GM12878 (cell line): Measurements from ENCODE around the gene ENPP6. TPM values are rescaled to one million over a fixed set of nuclear protein-coding genes. Genes with fewer than 3 reads are reported as not detected.

Source experiments
- ATAC-seq: fragments of 200-7000 bp; cut with Tn5 transposase; 3 replicates; pipeline ENCODE4 v1.9.1; 2020; ENCODE audit warnings: mild to moderate bottlenecking, moderate library complexity
- BruUV-seq: library from RNA; stranded (reverse); fragments of 400-500 nt; replicated peaks from 2 replicates; lab custom pipeline; 2021; lab: Mats Ljungman, UMichigan
- CTCF ChIA-PET: fragments of 300-600 bp; sonication (Branson Sonifier 250); formaldehyde crosslinking; extraction: SDS; loops from one replicate; lab custom pipeline; 2021; ENCODE audit warnings: inconsistent platforms; lab: Yijun Ruan, JAX
- POLR2A ChIA-PET: fragments of 350-600 bp; formaldehyde crosslinking; extraction: SDS; loops from one replicate; lab custom pipeline; 2021; ENCODE audit warnings: inconsistent platforms; lab: Charles Lee
- RAD21 ChIA-PET: fragments of 300-600 bp; sonication (Branson Sonifier 250); formaldehyde crosslinking; loops from one replicate; lab custom pipeline; 2023; ENCODE audit warnings: antibody characterized with exemption; ENCODE audit not compliant: unreplicated experiment; lab: Charles Lee
- SMC1A ChIA-PET: fragments of 300-600 bp; sonication (Branson Sonifier 250); formaldehyde crosslinking; loops from one replicate; lab custom pipeline; 2023; ENCODE audit not compliant: unreplicated experiment, uncharacterized antibody; lab: Charles Lee
- DNase-seq: peaks from one replicate; pipeline ENCODE4 v3.0.0-alpha.2; 2011; ENCODE audit warnings: low read depth, low spot score
- FAIRE-seq: peaks from 3 replicates; lab custom pipeline; 2011; peaks lifted over from hg19 to GRCh38; lab: Jason Lieb, UNC
- H2AFZ ChIP-seq: 2 replicates; pipeline ENCODE4 v1.6.0; 2011; ENCODE audit warnings: low read depth, low read length, control low read depth; ENCODE audit not compliant: control insufficient read depth
- H3K27ac ChIP-seq: 2 replicates; pipeline ENCODE4 v1.5.1; 2011; ENCODE audit warnings: control low read depth; ENCODE audit not compliant: control insufficient read depth, insufficient read depth
- H3K27me3 ChIP-seq, 2 experiments: replicated peaks in 1 of 2; 2 replicates each; pipeline versions ENCODE4 v1.6.0 to v1.6.1; 2011; ENCODE audit warnings: low read length in 1 of 2; ENCODE audit not compliant: control insufficient read depth in 2 of 2, insufficient read depth in 2 of 2
- H3K36me3 ChIP-seq, 2 experiments: 2 replicates each; pipeline ENCODE4 v1.5.1; 2011; ENCODE audit warnings: low read length in 1 of 2; ENCODE audit not compliant: control insufficient read depth in 2 of 2, insufficient read depth in 2 of 2
- H3K4me1 ChIP-seq: 2 replicates; pipeline ENCODE4 v1.6.1; 2011; ENCODE audit warnings: mild to moderate bottlenecking, low read length, moderate library complexity, mixed read lengths; ENCODE audit not compliant: control insufficient read depth, insufficient read depth
- H3K4me2 ChIP-seq: 2 replicates; pipeline ENCODE4 v1.6.0; 2011; ENCODE audit warnings: control low read depth; ENCODE audit not compliant: control insufficient read depth, insufficient read depth
- H3K4me3 ChIP-seq: fragments of 200-600 bp; sonication (generic); 2 replicates; pipeline ENCODE4 v1.5.1; 2016
- H3K79me2 ChIP-seq: 2 replicates; pipeline ENCODE4 v1.6.0; 2011; ENCODE audit warnings: low read length; ENCODE audit not compliant: control insufficient read depth, insufficient read depth
- H3K9ac ChIP-seq: 2 replicates; pipeline ENCODE4 v1.8.0; 2011; ENCODE audit warnings: low read length, control low read depth, mixed read lengths; ENCODE audit not compliant: control insufficient read depth, insufficient read depth
- H3K9me3 ChIP-seq: replicated peaks from 3 replicates; pipeline ENCODE4 v1.5.1; 2011; ENCODE audit warnings: mild to moderate bottlenecking, low read length; ENCODE audit not compliant: control insufficient read depth, insufficient read depth
- H4K20me1 ChIP-seq: 2 replicates; pipeline ENCODE4 v1.6.0; 2011; ENCODE audit not compliant: control insufficient read depth, insufficient read depth
- BHLHE40 ChIP-seq, 2 experiments: fragments of 450-650 bp in 1 of 2; IDR thresholded peaks; 2 replicates each; pipeline ENCODE4 v1.6.1; 2011 to 2017; ENCODE audit warnings: low read depth in 2 of 2, borderline replicate concordance in 1 of 2, improper control_type of control experiment in 1 of 2, low read length in 1 of 2, mild to moderate bottlenecking in 1 of 2
- MEF2A ChIP-seq: IDR thresholded peaks from 2 replicates; pipeline ENCODE4 v1.6.1; 2011; ENCODE audit warnings: low read depth, mild to moderate bottlenecking, low read length, moderate library complexity; ENCODE audit not compliant: insufficient read depth
- POLR2AphosphoS5 ChIP-seq: IDR thresholded peaks from 2 replicates; pipeline ENCODE4 v1.6.1; 2011; ENCODE audit warnings: mild to moderate bottlenecking, low read length, inconsistent platforms
- WGBS: methylation state at CpG from one replicate; pipeline ENCODE4 v1.1.6; 2016; ENCODE audit warnings: low lambda C conversion rate; ENCODE audit not compliant: insufficient replicate concordance, insufficient coverage; ENCODE audit errors: missing lambda C conversion rate; 5-methylcytosine and 5-hydroxymethylcytosine counted together
- in situ Hi-C: fragments of 300-500 bp; cut with MboI; formaldehyde crosslinking; loops from 9 replicates; pipeline ENCODE4 v1.14.3; 2018; ENCODE audit warnings: mixed read lengths
- intact Hi-C: fragments of 100-400 bp; cut with micrococcal nuclease; formaldehyde crosslinking; loops from one replicate; pipeline ENCODE4 v1.14.2; 2022; ENCODE audit not compliant: unreplicated experiment
- polyA plus RNA-seq, 11 experiments: library from polyadenylated mRNA; depleted of rRNA in 4 of 11; unstranded in 6 of 11; stranded (reverse) in 5 of 11; fragments of >200 nt; fragmentation: Nextera tagmentation in 4 of 11; fragmentation: Illumina TruSeq in 1 of 11; extraction: Ambion mirVana in 4 of 11; extraction: Trizol in 1 of 11; gene quantifications; 1 replicate in 1 of 11; 2 replicates in 10 of 11; pipeline versions ENCODE4 v1.2.1 to v1.2.3, GENCODE V29; 2011 to 2016; ENCODE audit warnings: inconsistent platforms in 2 of 11, missing spikeins in 2 of 11, low read depth in 1 of 11
- total RNA-seq, 4 experiments: library from RNA; depleted of rRNA in 3 of 4; stranded (reverse); fragments of >200 nt in 3 of 4; fragmentation: Illumina TruSeq in 1 of 4; extraction: Trizol in 1 of 4; gene quantifications; 2 replicates each; pipeline versions ENCODE4 v1.2.1 to v1.2.3, GENCODE V29; 2013 to 2021
- TF ChIP-seq, protein P1 (sequence below): fragments of 450-650 bp; formaldehyde crosslinking; IDR thresholded peaks from 2 replicates; pipeline ENCODE4 v1.5.0; 2022; ENCODE audit warnings: mild to moderate bottlenecking, missing genetic modification characterization
- TF ChIP-seq, protein P2 (sequence below): fragments of 450-650 bp; IDR thresholded peaks from 2 replicates; pipeline ENCODE4 v1.6.1; 2016; ENCODE audit warnings: mild to moderate bottlenecking
- TF ChIP-seq, protein P3 (sequence below): fragments of 150-350 bp; IDR thresholded peaks from 2 replicates; pipeline ENCODE4 v1.6.1; 2016; ENCODE audit warnings: low read depth, low read length
- TF ChIP-seq, protein P4 (sequence below): fragments of 450-650 bp; IDR thresholded peaks from 2 replicates; pipeline ENCODE4 v1.6.1; 2016; ENCODE audit warnings: mild to moderate bottlenecking

The ENPP6 gene
- total and polyA plus RNA-seq, 10 of the 15 experiments (the other 5 are each of a cell fraction or from before 2014, with no cell fraction given): 0.04 to 1.0 (median 0.44) TPM; not detected in 1

DNA sequence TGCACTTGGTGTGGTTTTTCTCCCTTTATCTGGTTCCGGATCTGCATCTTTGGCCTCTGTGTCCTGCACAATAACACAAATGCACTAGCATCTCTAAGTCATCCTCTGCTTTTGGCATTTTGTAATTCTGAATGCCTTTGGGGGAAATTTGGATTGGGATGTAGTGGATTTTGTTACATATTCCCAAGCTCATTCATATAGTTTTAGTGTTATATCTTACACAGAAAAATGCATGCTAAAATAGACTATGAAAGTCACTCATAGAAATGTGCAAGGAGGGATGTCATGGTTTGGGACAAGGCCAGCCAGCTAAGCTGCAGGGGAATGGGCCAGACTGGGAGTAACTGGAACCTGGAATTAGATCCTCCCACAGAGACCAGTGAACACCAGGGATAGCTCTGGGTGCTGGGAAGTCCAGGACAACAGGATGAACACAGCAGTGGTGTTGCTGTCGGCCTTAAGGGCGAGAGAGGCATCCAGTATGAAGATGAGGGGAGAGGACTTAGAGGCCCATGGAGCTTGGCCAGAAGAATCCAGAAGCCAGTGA, 20.1 kb downstream of the ENPP6 start:
- FAIRE-seq (no peak), ATAC-seq (no peak), DNase-seq (no peak)
- no peak overlapping the region for H3K27ac ChIP-seq
- BruUV-seq: no TSS peak
- no peak overlapping the region for H3K9ac ChIP-seq
- no peak overlapping the region for H2AFZ ChIP-seq
- no peaks in the 10 kb centered on the region for H3K9me3 ChIP-seq
- WGBS: 60% methylated on average over 3 of the region's 3 CpGs
- intact Hi-C loops (no loop called here), in situ Hi-C loops (no loop called here)
- no peaks in the 10 kb centered on the region for H3K36me3 ChIP-seq
- H3K4me2 ChIP-seq: no peak overlapping the region
- no peaks in the 10 kb centered on the region; a peak in 2 of 4 replicates for H3K27me3 ChIP-seq
- H3K79me2 ChIP-seq: no peaks in the 10 kb centered on the region
- H3K4me1 ChIP-seq: no peaks in the 10 kb centered on the region
- ChIA-PET CTCF (no interaction called here), SMC1A (no interaction called here), RAD21 (no interaction called here), POLR2A (no interaction called here)
- no peak for TF ChIP-seq MEF2A
- TF ChIP-seq, protein P1, sequence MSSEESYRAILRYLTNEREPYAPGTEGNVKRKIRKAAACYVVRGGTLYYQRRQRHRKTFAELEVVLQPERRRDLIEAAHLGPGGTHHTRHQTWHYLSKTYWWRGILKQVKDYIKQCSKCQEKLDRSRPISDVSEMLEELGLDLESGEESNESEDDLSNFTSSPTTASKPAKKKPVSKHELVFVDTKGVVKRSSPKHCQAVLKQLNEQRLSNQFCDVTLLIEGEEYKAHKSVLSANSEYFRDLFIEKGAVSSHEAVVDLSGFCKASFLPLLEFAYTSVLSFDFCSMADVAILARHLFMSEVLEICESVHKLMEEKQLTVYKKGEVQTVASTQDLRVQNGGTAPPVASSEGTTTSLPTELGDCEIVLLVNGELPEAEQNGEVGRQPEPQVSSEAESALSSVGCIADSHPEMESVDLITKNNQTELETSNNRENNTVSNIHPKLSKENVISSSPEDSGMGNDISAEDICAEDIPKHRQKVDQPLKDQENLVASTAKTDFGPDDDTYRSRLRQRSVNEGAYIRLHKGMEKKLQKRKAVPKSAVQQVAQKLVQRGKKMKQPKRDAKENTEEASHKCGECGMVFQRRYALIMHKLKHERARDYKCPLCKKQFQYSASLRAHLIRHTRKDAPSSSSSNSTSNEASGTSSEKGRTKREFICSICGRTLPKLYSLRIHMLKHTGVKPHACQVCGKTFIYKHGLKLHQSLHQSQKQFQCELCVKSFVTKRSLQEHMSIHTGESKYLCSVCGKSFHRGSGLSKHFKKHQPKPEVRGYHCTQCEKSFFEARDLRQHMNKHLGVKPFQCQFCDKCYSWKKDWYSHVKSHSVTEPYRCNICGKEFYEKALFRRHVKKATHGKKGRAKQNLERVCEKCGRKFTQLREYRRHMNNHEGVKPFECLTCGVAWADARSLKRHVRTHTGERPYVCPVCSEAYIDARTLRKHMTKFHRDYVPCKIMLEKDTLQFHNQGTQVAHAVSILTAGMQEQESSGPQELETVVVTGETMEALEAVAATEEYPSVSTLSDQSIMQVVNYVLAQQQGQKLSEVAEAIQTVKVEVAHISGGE (CRISPR knock-in tag): no peak
- TF ChIP-seq, protein P2, sequence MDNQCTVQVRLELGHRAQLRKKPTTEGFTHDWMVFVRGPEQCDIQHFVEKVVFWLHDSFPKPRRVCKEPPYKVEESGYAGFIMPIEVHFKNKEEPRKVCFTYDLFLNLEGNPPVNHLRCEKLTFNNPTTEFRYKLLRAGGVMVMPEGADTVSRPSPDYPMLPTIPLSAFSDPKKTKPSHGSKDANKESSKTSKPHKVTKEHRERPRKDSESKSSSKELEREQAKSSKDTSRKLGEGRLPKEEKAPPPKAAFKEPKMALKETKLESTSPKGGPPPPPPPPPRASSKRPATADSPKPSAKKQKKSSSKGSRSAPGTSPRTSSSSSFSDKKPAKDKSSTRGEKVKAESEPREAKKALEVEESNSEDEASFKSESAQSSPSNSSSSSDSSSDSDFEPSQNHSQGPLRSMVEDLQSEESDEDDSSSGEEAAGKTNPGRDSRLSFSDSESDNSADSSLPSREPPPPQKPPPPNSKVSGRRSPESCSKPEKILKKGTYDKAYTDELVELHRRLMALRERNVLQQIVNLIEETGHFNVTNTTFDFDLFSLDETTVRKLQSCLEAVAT: no peak
- TF ChIP-seq POLR2AphosphoS5: no peak
- TF ChIP-seq, protein P3, sequence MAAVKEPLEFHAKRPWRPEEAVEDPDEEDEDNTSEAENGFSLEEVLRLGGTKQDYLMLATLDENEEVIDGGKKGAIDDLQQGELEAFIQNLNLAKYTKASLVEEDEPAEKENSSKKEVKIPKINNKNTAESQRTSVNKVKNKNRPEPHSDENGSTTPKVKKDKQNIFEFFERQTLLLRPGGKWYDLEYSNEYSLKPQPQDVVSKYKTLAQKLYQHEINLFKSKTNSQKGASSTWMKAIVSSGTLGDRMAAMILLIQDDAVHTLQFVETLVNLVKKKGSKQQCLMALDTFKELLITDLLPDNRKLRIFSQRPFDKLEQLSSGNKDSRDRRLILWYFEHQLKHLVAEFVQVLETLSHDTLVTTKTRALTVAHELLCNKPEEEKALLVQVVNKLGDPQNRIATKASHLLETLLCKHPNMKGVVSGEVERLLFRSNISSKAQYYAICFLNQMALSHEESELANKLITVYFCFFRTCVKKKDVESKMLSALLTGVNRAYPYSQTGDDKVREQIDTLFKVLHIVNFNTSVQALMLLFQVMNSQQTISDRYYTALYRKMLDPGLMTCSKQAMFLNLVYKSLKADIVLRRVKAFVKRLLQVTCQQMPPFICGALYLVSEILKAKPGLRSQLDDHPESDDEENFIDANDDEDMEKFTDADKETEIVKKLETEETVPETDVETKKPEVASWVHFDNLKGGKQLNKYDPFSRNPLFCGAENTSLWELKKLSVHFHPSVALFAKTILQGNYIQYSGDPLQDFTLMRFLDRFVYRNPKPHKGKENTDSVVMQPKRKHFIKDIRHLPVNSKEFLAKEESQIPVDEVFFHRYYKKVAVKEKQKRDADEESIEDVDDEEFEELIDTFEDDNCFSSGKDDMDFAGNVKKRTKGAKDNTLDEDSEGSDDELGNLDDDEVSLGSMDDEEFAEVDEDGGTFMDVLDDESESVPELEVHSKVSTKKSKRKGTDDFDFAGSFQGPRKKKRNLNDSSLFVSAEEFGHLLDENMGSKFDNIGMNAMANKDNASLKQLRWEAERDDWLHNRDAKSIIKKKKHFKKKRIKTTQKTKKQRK: no peak
- TF ChIP-seq, protein P4, sequence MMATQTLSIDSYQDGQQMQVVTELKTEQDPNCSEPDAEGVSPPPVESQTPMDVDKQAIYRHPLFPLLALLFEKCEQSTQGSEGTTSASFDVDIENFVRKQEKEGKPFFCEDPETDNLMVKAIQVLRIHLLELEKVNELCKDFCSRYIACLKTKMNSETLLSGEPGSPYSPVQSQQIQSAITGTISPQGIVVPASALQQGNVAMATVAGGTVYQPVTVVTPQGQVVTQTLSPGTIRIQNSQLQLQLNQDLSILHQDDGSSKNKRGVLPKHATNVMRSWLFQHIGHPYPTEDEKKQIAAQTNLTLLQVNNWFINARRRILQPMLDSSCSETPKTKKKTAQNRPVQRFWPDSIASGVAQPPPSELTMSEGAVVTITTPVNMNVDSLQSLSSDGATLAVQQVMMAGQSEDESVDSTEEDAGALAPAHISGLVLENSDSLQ: no peak
- no peak for TF ChIP-seq BHLHE40 (IDR thresholded peaks at IDR 0.05; ENCODE audit: borderline replicate concordance in 1 of 2, low read depth in 2 of 2, low read length in 1 of 2)
- H3K4me3 ChIP-seq: no peak overlapping the region
- no peaks in the 10 kb centered on the region for H4K20me1 ChIP-seq
